ENCODE measurements around the gene ART4.

ART4 gene

GRCh38 chr12:14850929-14851663, 7.8 kb upstream of the ART4 start:
- DNase-seq (ENCODE audit: low read depth): no peak

- peak; percentile 55 for DNase-seq (ENCODE audit: low read depth)
These were observed 6.3 kb upstream of the ART4 start for GRCh38 chr12:14849661-14850060.

- DNase-seq (ENCODE audit: low read depth): no peak
These were observed 3.7 kb upstream of the ART4 start for GRCh38 chr12:14846876-14847580.

- no peak for DNase-seq (ENCODE audit: low read depth)
These were observed 2.8 kb upstream of the ART4 start for GRCh38 chr12:14846042-14846587.

GRCh38 chr12:14845350-14845750, 2.0 kb upstream of the ART4 start:
- DNase-seq (ENCODE audit: low read depth): no peak

- DNase-seq (ENCODE audit: low read depth): no peak
These were observed 1.1 kb upstream of the ART4 start for GRCh38 chr12:14844401-14844800.

- DNase-seq (ENCODE audit: low read depth): no peak
These were observed 1.0 kb downstream of the ART4 start for GRCh38 chr12:14842315-14842714.

GRCh38 chr12:14841761-14842160, 1.6 kb downstream of the ART4 start:
- no peak for DNase-seq (ENCODE audit: low read depth)

- no peak for DNase-seq (ENCODE audit: low read depth)
These were observed 2.7 kb downstream of the ART4 start for GRCh38 chr12:14840616-14841015.

- DNase-seq (ENCODE audit: low read depth): no peak
These were observed 4.1 kb downstream of the ART4 start for GRCh38 chr12:14839262-14839661.

GRCh38 chr12:14836336-14837210, 6.8 kb downstream of the ART4 start:
- peak; percentile 70 for DNase-seq (ENCODE audit: low read depth)

- no peak for DNase-seq (ENCODE audit: low read depth)
These were observed 8.8 kb downstream of the ART4 start for GRCh38 chr12:14834509-14834908.

GRCh38 chr12:14833952-14834351, 9.4 kb downstream of the ART4 start:
- DNase-seq (ENCODE audit: low read depth): no peak

- DNase-seq (ENCODE audit: low read depth): no peak
These were observed 10.0 kb downstream of the ART4 start for GRCh38 chr12:14833336-14833735.

- no peak for DNase-seq (ENCODE audit: low read depth)
These were observed 14.4 kb downstream of the ART4 start for GRCh38 chr12:14828892-14829291.

- no peak for DNase-seq (ENCODE audit: low read depth)
These were observed 16.3 kb downstream of the ART4 start for GRCh38 chr12:14827043-14827442.

- no peak for DNase-seq (ENCODE audit: low read depth)
These were observed 16.8 kb downstream of the ART4 start for GRCh38 chr12:14826491-14826890.

- no peak for DNase-seq (ENCODE audit: low read depth)
These were observed 18.1 kb downstream of the ART4 start for GRCh38 chr12:14825256-14825655.

- DNase-seq (ENCODE audit: low read depth): no peak
These were observed 19.2 kb downstream of the ART4 start for GRCh38 chr12:14824012-14824634.

GRCh38 chr12:14814014-14814413, 29.3 kb downstream of the ART4 start, which contains the start of gene SMCO3:
Gene SMCO3 (minus strand): TSS chr12:14814182. CDS start chr12:14806680, 7,502 bp downstream.
- DNase-seq (ENCODE audit: low read depth): no peak

- DNase-seq (ENCODE audit: low read depth): no peak
These were observed 31.8 kb downstream of the ART4 start for GRCh38 chr12:14811486-14811885.

- no peak for DNase-seq (ENCODE audit: low read depth)
These were observed 32.3 kb downstream of the ART4 start for GRCh38 chr12:14810953-14811483.

Data from stromal cell of bone marrow (primary cell).